HUES6 (cell line): ENCODE results near the gene FAM20A.

Source experiments
- H3K27ac ChIP-seq: 2 replicates; pipeline ENCODE4 v1.7.0; 2013; ENCODE audit warnings: low read depth, mild to moderate bottlenecking, low read length, inconsistent platforms
- H3K27me3 ChIP-seq: 2 replicates; pipeline ENCODE4 v1.6.1; 2013; ENCODE audit warnings: low read length; ENCODE audit not compliant: control insufficient read depth, insufficient read depth
- H3K36me3 ChIP-seq: 2 replicates; pipeline ENCODE4 v1.6.1; 2013; ENCODE audit warnings: low read length; ENCODE audit not compliant: control insufficient read depth, insufficient read depth
- H3K4me1 ChIP-seq: 2 replicates; pipeline ENCODE4 v1.6.1; 2013; ENCODE audit warnings: low read length; ENCODE audit not compliant: control insufficient read depth, insufficient read depth
- H3K4me3 ChIP-seq: 2 replicates; pipeline ENCODE4 v1.5.1; 2013; ENCODE audit warnings: low read depth, low read length
- H3K9ac ChIP-seq: one replicate; pipeline ENCODE4 v1.6.1; 2013; ENCODE audit warnings: mild to moderate bottlenecking, low read length
- H3K9me3 ChIP-seq: 2 replicates; pipeline ENCODE4 v1.6.1; 2013; ENCODE audit warnings: low read depth, low read length; ENCODE audit not compliant: control insufficient read depth, insufficient read depth

The FAM20A gene

DNA sequence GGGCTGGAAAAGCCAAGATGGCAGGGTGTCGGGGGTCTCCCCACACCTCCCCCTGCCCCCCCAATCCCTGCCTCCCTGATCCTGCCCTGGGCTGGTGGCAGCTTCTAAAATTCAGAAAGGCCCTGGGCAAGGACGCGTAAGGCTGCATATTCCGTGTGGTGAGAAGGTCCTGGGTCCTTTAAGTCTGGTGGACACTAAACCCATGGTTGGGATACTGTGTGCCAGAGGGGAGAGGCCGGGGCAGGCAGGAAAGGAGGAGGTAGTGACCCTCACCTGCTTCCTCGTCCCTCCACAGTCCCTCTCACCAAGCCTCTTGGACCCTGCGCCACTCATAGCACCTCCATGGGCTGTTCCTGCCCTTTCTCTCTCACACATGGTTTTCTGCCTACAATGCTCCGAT is 60.2 kb downstream of the FAM20A start:
- Histone ChIP-seq H3K36me3 (peaks cover 81% of the 10 kb centered on the region), H3K27me3 (no peaks in the 10 kb centered on the region), H3K4me1 (no peaks in the 10 kb centered on the region), H3K9me3 (no peaks in the 10 kb centered on the region), H3K4me3 (no peak overlapping the region), H3K9ac (no peak overlapping the region), H3K27ac (no peak overlapping the region)

DNA sequence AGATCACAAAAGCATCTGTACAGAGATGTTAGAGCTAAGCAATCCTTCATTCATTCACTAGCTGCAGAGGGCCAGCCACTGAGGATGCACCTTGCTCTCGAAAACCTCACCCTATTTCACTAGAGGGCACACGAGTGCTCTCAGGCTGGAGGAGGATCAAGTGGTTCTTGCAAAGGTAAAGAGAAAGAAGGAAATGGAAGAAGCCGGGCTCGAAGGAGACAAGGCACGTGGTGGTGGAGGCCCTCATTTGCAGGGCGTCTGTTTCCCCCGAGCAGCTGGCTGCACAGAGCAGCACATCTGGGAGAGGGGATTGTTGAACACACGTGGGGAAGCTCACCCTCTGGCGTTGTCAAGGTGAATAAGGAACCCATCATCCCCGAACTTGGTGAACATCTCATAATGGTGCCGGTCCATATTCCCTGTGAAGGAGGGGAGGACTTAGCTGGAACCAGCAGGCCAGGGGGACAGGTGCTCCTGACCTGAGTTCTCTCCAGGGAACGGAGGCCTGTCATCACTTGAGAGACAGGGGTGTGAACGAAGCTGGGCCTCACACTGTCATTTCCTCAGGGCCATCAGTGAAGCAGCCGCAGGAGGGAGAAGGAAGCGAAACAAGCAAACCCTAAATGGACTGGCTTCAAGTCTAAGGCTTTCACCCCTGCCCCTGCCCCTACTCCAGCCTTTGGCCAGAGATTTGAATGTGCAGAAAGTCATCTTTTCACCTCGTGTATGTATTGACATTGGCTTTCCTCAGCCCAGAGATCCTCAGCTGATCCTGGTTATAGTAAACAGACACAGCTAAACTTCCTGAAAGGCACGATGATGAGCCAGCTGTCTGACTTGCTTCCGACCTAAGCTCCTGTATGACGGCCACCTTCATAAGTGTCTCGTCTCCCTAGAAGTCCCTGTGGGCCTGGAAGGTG is 61.4 kb downstream of the FAM20A start:
- Histone ChIP-seq H3K27ac (no peak overlapping the region), H3K27me3 (no peaks in the 10 kb centered on the region), H3K4me3 (no peak overlapping the region), H3K4me1 (no peaks in the 10 kb centered on the region), H3K9me3 (no peaks in the 10 kb centered on the region), H3K36me3 (peaks cover 93% of the 10 kb centered on the region), H3K9ac (no peak overlapping the region)

DNA sequence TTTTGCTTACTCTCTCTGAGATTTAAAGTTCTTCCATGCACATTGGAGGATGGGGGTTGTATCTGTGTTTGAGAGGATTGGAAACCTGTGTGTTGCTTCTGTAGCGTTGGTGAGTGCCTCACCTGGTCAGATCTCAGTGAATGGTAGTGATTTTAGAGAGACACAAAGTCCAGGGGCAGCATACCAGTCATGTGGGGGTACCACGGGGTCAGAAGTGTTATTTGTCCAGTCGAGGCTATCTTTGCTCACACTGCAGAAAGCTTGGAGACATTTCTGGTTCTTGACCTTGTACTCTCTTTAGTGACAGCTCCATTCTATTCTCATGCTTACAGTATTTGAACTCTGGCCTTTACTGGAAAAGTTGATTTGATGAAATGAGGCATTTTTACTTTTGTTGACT is 65.2 kb downstream of the FAM20A start:
- Histone ChIP-seq H3K36me3 (peaks cover 88% of the 10 kb centered on the region), H3K27ac (no peak overlapping the region), H3K9ac (no peak overlapping the region), H3K4me3 (no peak overlapping the region), H3K9me3 (no peaks in the 10 kb centered on the region), H3K4me1 (no peaks in the 10 kb centered on the region), H3K27me3 (no peaks in the 10 kb centered on the region)

DNA sequence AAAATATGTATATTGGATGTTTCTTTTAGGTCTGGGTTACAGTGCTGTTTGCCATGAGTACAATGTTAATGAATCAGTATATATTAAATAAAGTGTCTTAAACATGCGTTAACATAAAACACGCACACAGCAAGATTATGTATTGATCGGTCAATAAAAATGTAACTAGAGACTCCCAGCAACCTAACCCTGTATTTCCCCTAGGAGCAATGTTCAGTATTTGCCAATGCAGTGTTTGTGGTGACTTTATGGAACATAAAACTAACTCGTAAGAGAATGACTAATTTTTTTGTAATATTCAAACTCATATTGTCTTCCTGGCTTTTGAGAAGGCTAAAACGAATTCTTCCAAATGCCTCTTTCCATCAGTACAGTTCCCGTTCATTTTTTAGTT is 66.5 kb downstream of the FAM20A start:
- Histone ChIP-seq H3K9me3 (no peaks in the 10 kb centered on the region), H3K9ac (no peak overlapping the region), H3K36me3 (peaks cover 89% of the 10 kb centered on the region), H3K4me3 (no peak overlapping the region), H3K27me3 (no peaks in the 10 kb centered on the region), H3K4me1 (no peaks in the 10 kb centered on the region), H3K27ac (no peak overlapping the region)

DNA sequence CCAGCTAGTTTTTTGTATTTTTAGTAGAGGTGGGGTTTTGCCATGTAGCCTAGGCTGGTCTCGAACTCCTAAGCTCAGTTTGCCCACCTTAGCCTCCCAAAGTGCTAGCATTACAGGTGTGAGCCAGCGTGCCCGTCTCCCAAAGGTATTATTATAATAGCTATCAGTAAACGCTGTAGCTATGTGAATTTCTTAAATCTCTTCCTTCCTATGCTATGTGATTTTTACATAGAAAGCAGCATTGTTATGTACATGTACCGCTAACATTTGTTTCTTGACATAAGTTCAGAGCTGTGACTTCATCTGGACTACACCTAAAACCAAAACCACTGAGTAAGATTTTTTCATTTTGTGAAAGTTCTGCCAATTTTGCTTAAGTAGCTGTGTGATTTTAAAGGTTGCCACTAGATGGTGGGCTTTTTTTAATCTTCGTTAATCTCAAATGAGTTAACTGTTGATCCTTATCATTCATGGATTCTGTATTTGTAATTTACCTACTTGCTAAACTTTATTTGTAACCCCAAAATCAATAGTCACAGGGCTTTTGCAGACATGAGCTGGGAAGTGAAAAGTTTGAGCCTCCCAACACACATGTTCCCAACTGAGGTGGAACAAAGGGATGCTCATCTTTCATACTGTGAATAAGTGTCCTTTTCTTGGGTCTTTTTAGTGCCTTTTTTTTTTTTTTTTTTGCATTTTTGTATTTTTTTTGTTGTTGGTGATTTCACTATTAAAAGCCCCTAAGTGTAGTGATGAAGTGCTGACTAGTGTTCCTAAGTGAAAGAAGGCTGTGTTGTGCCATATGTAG is 67.1 kb downstream of the FAM20A start:
- H3K9me3 ChIP-seq, result no peaks in the 10 kb centered on the region
- H3K9ac ChIP-seq, result no peak overlapping the region
- H3K27me3 ChIP-seq, result no peaks in the 10 kb centered on the region
- H3K36me3 ChIP-seq, result peaks cover 89% of the 10 kb centered on the region
- no peak overlapping the region for H3K4me3 ChIP-seq
- no peak overlapping the region for H3K27ac ChIP-seq
- no peaks in the 10 kb centered on the region for H3K4me1 ChIP-seq

DNA sequence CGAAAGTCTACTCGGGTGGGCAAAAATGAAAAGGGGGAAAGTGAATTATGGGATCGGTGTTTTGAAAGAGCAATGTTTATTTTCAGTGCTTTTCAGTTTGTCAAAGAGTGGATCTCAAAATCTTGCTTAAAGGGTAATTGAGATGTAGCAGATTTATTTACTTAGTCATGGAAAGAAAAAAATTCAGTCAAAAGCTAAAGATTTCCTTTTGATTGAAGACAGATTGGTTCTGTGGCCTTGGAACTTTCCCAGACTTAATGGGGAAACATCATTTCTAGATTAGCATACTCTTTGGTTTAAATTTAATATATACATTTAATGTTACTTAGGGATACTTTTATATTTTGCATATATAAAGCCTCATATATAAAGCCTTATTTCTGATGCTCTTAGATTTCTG is 68.3 kb downstream of the FAM20A start:
- Histone ChIP-seq H3K27me3 (no peaks in the 10 kb centered on the region), H3K4me1 (peaks cover 9% of the 10 kb centered on the region; the same call in 1 of the 2 replicates), H3K4me3 (no peak overlapping the region), H3K36me3 (peaks cover 89% of the 10 kb centered on the region), H3K9ac (no peak overlapping the region), H3K27ac (no peak overlapping the region), H3K9me3 (no peaks in the 10 kb centered on the region)

DNA sequence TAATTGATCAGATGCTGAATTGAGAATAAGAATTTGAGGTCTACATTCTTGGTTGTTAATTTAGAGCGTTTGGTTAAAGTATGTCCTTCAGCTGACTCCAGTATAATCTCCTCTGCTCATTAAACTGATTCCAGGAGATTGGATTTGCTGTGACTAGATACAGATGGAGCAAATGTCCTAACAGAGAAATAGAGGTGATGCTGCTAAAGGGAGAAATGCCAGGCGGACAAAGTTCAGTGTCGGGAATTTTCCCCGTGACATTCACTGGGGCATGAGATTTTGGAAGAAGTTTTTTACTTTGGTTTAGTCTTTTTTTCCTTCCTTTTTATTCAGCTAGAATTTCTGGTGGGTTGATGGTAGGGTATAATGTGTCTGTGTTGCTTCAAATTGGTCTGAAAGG is 69.9 kb downstream of the FAM20A start:
- peaks cover 89% of the 10 kb centered on the region for H3K36me3 ChIP-seq

DNA sequence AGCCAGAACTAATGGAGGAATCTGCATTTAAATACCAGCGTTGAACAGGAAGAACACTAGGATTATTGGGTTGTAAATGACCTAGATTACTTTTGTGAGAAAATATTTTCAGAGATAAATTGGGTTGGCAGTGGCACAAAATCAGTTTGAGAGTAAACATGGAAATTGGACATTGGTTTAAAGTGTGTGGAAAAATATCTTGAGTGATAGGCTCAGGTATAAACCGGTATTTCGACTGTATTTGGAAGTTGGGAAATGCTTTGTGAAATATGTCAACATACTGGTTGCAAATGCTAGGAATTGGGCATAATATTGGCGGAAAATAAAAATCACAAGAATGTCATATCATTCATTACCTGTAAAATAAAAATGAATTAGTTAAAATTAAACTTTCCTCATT is 73.9 kb downstream of the FAM20A start:
- peaks cover 94% of the 10 kb centered on the region for H3K36me3 ChIP-seq
- H3K27me3 ChIP-seq, result no peaks in the 10 kb centered on the region
- H3K4me1 ChIP-seq, result peaks cover 26% of the 10 kb centered on the region; the same call in 1 of the 2 replicates
- H3K4me3 ChIP-seq, result no peak overlapping the region
- H3K27ac ChIP-seq, result no peak overlapping the region
- H3K9me3 ChIP-seq, result no peaks in the 10 kb centered on the region
- no peak overlapping the region for H3K9ac ChIP-seq

More for the DNA sequence above, 69.9 kb downstream of the FAM20A start:
- Histone ChIP-seq H3K9ac (no peak overlapping the region), H3K9me3 (no peaks in the 10 kb centered on the region), H3K27ac (no peak overlapping the region), H3K4me1 (peaks cover 24% of the 10 kb centered on the region; the same call in 1 of the 2 replicates), H3K4me3 (no peak overlapping the region), H3K27me3 (no peaks in the 10 kb centered on the region)

DNA sequence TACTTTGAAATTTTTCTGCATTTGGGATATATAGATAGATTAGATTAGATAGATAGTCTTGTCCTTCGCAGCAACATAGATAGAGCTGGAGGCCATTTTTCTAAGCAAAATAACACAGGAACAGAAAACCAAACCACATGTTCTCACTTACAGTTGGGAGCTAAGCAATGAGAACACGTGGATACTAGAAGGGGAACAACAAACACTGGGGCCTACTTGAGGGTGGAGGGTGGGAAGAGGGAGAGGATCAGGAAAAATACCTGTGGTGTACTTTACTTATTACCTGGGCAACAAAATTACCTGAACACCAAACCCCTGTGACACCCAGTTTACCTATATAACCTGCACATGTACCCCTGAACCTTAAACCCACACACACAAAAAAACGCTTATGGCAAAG is 74.6 kb downstream of the FAM20A start:
- Histone ChIP-seq H3K36me3 (peaks cover 96% of the 10 kb centered on the region), H3K27ac (no peak overlapping the region), H3K4me1 (peaks cover 26% of the 10 kb centered on the region; the same call in 1 of the 2 replicates), H3K27me3 (no peaks in the 10 kb centered on the region), H3K4me3 (no peak overlapping the region), H3K9ac (no peak overlapping the region), H3K9me3 (no peaks in the 10 kb centered on the region)

DNA sequence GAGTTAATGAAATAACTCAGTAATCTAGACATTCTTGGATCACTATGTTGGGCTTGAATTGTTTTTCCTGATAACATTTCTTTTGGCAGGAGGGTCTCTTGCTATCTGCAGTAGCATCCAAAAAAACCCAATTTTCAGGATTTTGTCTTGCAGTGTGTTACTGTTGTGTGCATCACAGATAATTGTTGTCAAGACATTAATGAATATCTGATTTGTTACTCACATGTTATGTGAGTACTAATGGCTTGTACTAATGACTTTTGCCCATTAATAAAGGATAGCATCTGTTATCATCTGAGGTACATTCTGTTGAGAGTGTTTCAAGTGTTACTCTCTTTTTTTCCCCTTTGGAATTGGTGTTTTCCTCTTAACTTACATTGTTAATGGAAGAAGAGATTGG is 78.9 kb downstream of the FAM20A start:
- Histone ChIP-seq H3K9ac (no peak overlapping the region), H3K36me3 (peaks cover 86% of the 10 kb centered on the region), H3K27me3 (no peaks in the 10 kb centered on the region), H3K4me3 (no peak overlapping the region), H3K4me1 (peaks cover 13% of the 10 kb centered on the region; the same call in 1 of the 2 replicates), H3K9me3 (peaks cover 15% of the 10 kb centered on the region), H3K27ac (no peak overlapping the region)

DNA sequence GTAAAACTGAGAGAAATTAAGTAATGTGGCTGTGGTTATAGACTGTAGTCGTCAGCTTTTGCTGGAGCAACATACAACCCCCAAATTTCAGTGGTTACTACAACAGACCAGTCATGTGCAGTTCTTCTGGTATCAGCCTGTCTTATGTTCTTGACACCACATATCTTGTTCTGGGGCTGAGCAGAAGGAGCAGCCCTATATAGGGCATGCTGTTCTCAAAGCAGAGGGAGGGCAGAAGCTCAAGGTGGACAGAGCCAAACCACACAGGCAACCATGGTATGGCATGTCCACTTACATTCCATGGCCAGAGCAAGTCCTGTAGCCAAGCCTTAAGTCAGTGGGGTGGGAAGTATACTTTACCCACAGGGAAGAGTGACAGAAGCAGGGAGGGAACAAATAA is 81.3 kb downstream of the FAM20A start:
- H3K4me1 ChIP-seq, result peaks cover under 1% of the 10 kb centered on the region; the same call in 1 of the 2 replicates
- H3K27me3 ChIP-seq, result no peaks in the 10 kb centered on the region
- no peak overlapping the region for H3K4me3 ChIP-seq
- no peak overlapping the region for H3K9ac ChIP-seq
- peaks cover 86% of the 10 kb centered on the region for H3K36me3 ChIP-seq
- H3K27ac ChIP-seq, result no peak overlapping the region
- H3K9me3 ChIP-seq, result peaks cover 26% of the 10 kb centered on the region
